ENCODE results near the gene PLCH2.

DNA sequence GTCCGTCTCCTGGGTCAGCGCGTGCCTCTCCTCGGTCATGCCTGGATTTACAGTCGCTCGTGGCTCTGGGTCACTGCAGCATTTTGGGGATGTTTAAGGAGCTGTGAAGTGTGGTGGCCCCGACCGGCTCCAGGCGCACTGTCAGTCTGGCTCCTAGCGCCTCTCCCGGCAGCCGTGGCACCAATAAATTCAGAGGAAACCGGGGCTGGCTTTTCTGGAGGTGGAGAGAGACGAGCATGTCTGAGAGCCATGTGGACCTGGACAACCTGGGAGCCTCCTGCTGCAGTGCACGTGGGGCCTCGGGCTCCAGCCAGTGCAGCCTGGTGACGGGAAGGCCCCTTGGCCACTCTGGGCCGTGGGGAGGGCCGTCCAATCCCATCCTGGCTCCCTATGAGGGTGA, 17.1 kb downstream of the PLCH2 start:
- no peak for TF ChIP-seq MXI1 (conservative IDR thresholded peaks at IDR 0.05; ENCODE audit: poor library complexity, severe bottlenecking)
- TF ChIP-seq CTCF (IDR thresholded peaks at IDR 0.05; ENCODE audit: poor library complexity, severe bottlenecking) = no peak
- no peak for TF ChIP-seq SMC3 (conservative IDR thresholded peaks at IDR 0.05; ENCODE audit: poor library complexity)
- no peak for TF ChIP-seq EZH2 (IDR thresholded peaks at IDR 0.05; ENCODE audit: borderline replicate concordance, insufficient read depth, low read length, poor library complexity, severe bottlenecking)
- no peak for TF ChIP-seq RAD21 (conservative IDR thresholded peaks at IDR 0.05)
- TF ChIP-seq EP300 (conservative IDR thresholded peaks at IDR 0.05; ENCODE audit: poor library complexity, severe bottlenecking) = no peak
- no peak for TF ChIP-seq POLR2AphosphoS5 (IDR thresholded peaks at IDR 0.05)
- no peak for TF ChIP-seq TAF1 (IDR thresholded peaks at IDR 0.05; ENCODE audit: low read depth)
- TF ChIP-seq, protein P1, sequence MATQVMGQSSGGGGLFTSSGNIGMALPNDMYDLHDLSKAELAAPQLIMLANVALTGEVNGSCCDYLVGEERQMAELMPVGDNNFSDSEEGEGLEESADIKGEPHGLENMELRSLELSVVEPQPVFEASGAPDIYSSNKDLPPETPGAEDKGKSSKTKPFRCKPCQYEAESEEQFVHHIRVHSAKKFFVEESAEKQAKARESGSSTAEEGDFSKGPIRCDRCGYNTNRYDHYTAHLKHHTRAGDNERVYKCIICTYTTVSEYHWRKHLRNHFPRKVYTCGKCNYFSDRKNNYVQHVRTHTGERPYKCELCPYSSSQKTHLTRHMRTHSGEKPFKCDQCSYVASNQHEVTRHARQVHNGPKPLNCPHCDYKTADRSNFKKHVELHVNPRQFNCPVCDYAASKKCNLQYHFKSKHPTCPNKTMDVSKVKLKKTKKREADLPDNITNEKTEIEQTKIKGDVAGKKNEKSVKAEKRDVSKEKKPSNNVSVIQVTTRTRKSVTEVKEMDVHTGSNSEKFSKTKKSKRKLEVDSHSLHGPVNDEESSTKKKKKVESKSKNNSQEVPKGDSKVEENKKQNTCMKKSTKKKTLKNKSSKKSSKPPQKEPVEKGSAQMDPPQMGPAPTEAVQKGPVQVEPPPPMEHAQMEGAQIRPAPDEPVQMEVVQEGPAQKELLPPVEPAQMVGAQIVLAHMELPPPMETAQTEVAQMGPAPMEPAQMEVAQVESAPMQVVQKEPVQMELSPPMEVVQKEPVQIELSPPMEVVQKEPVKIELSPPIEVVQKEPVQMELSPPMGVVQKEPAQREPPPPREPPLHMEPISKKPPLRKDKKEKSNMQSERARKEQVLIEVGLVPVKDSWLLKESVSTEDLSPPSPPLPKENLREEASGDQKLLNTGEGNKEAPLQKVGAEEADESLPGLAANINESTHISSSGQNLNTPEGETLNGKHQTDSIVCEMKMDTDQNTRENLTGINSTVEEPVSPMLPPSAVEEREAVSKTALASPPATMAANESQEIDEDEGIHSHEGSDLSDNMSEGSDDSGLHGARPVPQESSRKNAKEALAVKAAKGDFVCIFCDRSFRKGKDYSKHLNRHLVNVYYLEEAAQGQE (IDR thresholded peaks at IDR 0.05; ENCODE audit: borderline replicate concordance) = no peak
